Measurements from ENCODE around the gene CHST11.

DNA sequence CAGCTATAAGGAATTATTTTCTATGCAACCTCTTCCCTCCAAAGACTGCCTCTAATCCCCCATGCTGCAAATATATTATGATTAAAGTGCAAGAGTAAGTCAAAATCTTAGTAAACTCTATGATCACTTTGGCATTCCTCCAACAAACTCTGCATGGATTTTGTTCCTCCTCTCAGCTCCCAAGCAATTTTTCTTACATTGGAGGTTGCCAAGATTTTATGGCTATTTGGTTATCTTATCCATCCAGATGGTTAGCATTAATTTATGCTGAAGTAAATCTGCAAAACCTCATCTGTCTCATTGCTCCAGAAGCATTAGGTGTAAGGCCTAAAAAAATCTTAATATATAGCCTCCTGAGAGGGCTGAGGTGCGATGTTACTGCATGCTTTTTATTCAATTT, 228.1 kb downstream of the CHST11 start:
- TF ChIP-seq EZH2 (IDR thresholded peaks at IDR 0.05; ENCODE audit: borderline replicate concordance, low read depth, low read length, poor library complexity, severe bottlenecking): no peak
- no peak for TF ChIP-seq CTCF (conservative IDR thresholded peaks at IDR 0.05; ENCODE audit: low read depth, low read length)

All from A673 (cell line).